GM18505 (cell line): ENCODE data around the gene SLC17A7.
"Not testable (repeated sequence)": the region's sequence is repeated elsewhere in the genome, so short reads cannot be mapped to it uniquely, and the experiment has no call there.

Source experiments
- ATAC-seq: cut with Tn5 transposase; IDR thresholded peaks from one replicate; pipeline ENCODE4 v1.9.1; 2021; ENCODE audit not compliant: unreplicated experiment
- POLR2A ChIP-seq: IDR thresholded peaks from 4 replicates; pipeline ENCODE4 v1.6.1; 2011; ENCODE audit warnings: borderline replicate concordance; ENCODE audit not compliant: insufficient read depth, insufficient read length; ENCODE audit errors: extremely low read depth

Gene SLC17A7

GRCh38 chr19:49462492-49462891 lies 21.2 kb upstream of the SLC17A7 start:
- no peak for ATAC-seq
- no peak for TF ChIP-seq POLR2A

GRCh38 chr19:49461656-49462055 lies 20.3 kb upstream of the SLC17A7 start:
- TF ChIP-seq POLR2A = no peak
- ATAC-seq = no peak

GRCh38 chr19:49461130-49461529 lies 19.8 kb upstream of the SLC17A7 start:
- not testable (repeated sequence) for ATAC-seq

- TF ChIP-seq POLR2A = no peak
- ATAC-seq = no peak
Measured at GRCh38 chr19:49459388-49459787, 18.1 kb upstream of the SLC17A7 start.

- no peak for TF ChIP-seq POLR2A
- ATAC-seq = no peak
Measured at GRCh38 chr19:49458567-49458903, 17.2 kb upstream of the SLC17A7 start.

GRCh38 chr19:49456326-49456725 lies 15.0 kb upstream of the SLC17A7 start:
- TF ChIP-seq POLR2A = no peak
- ATAC-seq = no peak

- TF ChIP-seq POLR2A = no peak
- ATAC-seq = no peak
Measured at GRCh38 chr19:49455773-49456172, 14.4 kb upstream of the SLC17A7 start.

GRCh38 chr19:49453757-49454240 lies 12.5 kb upstream of the SLC17A7 start:
- ATAC-seq = no peak
- TF ChIP-seq POLR2A = no peak

GRCh38 chr19:49453013-49453756 lies 11.9 kb upstream of the SLC17A7 start, which contains the start of gene ALDH16A1:
ALDH16A1 (plus strand) TSS chr19:49453225; CDS start chr19:49453332, 107 bp downstream.
- peak; percentile 94 for TF ChIP-seq POLR2A
- peak; percentile 79 for ATAC-seq

- TF ChIP-seq POLR2A = peak; percentile 70
- ATAC-seq = peak; percentile 56
Measured at GRCh38 chr19:49451430-49452181, 10.3 kb upstream of the SLC17A7 start, which contains the start of gene PIH1D1. PIH1D1 (minus strand) TSS chr19:49451814; CDS start chr19:49451574, 240 bp downstream.

- ATAC-seq = no peak
- no peak for TF ChIP-seq POLR2A
Measured at GRCh38 chr19:49450405-49450804, 9.1 kb upstream of the SLC17A7 start.

- no peak for ATAC-seq
- TF ChIP-seq POLR2A = no peak
Measured at GRCh38 chr19:49448432-49448786, 7.1 kb upstream of the SLC17A7 start.

GRCh38 chr19:49447485-49448431 lies 6.4 kb upstream of the SLC17A7 start:
- no peak for TF ChIP-seq POLR2A
- no peak for ATAC-seq
